ENCODE results near the gene NUDT21. TPM values are rescaled to one million over a fixed set of nuclear protein-coding genes. Genes with fewer than 3 reads are reported as not detected.

The NUDT21 gene
- total RNA-seq, 1 donor from 2014 or later, result 81.8 TPM

- no peak for DNase-seq
These were observed 11.1 kb upstream of the NUDT21 start for GRCh38 chr16:56462064-56462796.

- DNase-seq, result no peak
These were observed 9.0 kb upstream of the NUDT21 start for GRCh38 chr16:56460101-56460500.

GRCh38 chr16:56457927-56458470 is 6.9 kb upstream of the NUDT21 start:
- DNase-seq, result no peak

GRCh38 chr16:56451753-56452689 is 889 bp upstream of the NUDT21 start:
- peak; percentile 57 for DNase-seq

- DNase-seq, result no peak
These were observed 702 bp downstream of the NUDT21 start for GRCh38 chr16:56450275-56450985.

- no peak for DNase-seq
These were observed 3.1 kb downstream of the NUDT21 start for GRCh38 chr16:56448005-56448404.

- no peak for DNase-seq
These were observed 3.8 kb downstream of the NUDT21 start for GRCh38 chr16:56447286-56447685.

- DNase-seq, result no peak
These were observed 13.1 kb downstream of the NUDT21 start for GRCh38 chr16:56438038-56438437.

- DNase-seq, result no peak
These were observed 14.9 kb downstream of the NUDT21 start for GRCh38 chr16:56436258-56436657.

- DNase-seq, result no peak
These were observed 23.0 kb downstream of the NUDT21 start for GRCh38 chr16:56428091-56428490.

GRCh38 chr16:56426585-56426984 is 24.5 kb downstream of the NUDT21 start:
- no peak for DNase-seq

GRCh38 chr16:56425439-56425832 is 25.7 kb downstream of the NUDT21 start, which contains the start of gene AMFR:
TSS of gene AMFR (minus strand) at chr16:56425545. CDS start at chr16:56425327, 218 bp downstream.
- peak; percentile 91 for DNase-seq

GRCh38 chr16:56424791-56425438 is 26.2 kb downstream of the NUDT21 start:
- peak; percentile 48 for DNase-seq

- peak; percentile 22 for DNase-seq
These were observed 26.7 kb downstream of the NUDT21 start for GRCh38 chr16:56424404-56424764.

GRCh38 chr16:56423584-56424403 is 27.3 kb downstream of the NUDT21 start:
- DNase-seq, result no peak

GRCh38 chr16:56422896-56423441 is 28.2 kb downstream of the NUDT21 start:
- DNase-seq, result no peak

GRCh38 chr16:56421976-56422669 is 29.0 kb downstream of the NUDT21 start:
- no peak for DNase-seq

GRCh38 chr16:56421313-56421712 is 29.8 kb downstream of the NUDT21 start:
- no peak for DNase-seq

GRCh38 chr16:56420613-56421012 is 30.5 kb downstream of the NUDT21 start:
- no peak for DNase-seq
